Keratinocyte (primary cell): Measurements from ENCODE around the gene PRDM1. TPM values are rescaled to one million over a fixed set of nuclear protein-coding genes. Genes with fewer than 3 reads are reported as not detected.

Experiments
- DNase-seq: peaks from one replicate; pipeline ENCODE4 v3.0.0-alpha.2; 2011; ENCODE audit warnings: low read depth, missing footprints, low spot score
- FAIRE-seq: peaks from 2 replicates; lab custom pipeline; 2011; peaks lifted over from hg19 to GRCh38; lab: Jason Lieb, UNC
- H2AFZ ChIP-seq: 2 replicates; pipeline ENCODE4 v1.6.0; 2012; ENCODE audit warnings: low read length, control low read depth, inconsistent platforms; ENCODE audit not compliant: control insufficient read depth
- H3K27ac ChIP-seq: 2 replicates; pipeline ENCODE4 v1.5.1; 2011; ENCODE audit warnings: low read length; ENCODE audit not compliant: control insufficient read depth, insufficient read depth
- H3K27me3 ChIP-seq: 3 replicates; pipeline ENCODE4 v1.6.0; 2011; ENCODE audit warnings: low read length; ENCODE audit not compliant: control insufficient read depth, insufficient read depth; ENCODE audit errors: extremely low read depth
- H3K36me3 ChIP-seq, 2 experiments: 2 replicates in 1 of 2; 3 replicates in 1 of 2; pipeline ENCODE4 v1.5.1; 2011; ENCODE audit warnings: low read length in 2 of 2, mild to moderate bottlenecking in 1 of 2; ENCODE audit not compliant: control insufficient read depth in 2 of 2, insufficient read depth in 2 of 2; ENCODE audit errors: extremely low read depth in 1 of 2
- H3K4me1 ChIP-seq: 3 replicates; pipeline ENCODE4 v1.5.1; 2011; ENCODE audit warnings: low read length; ENCODE audit not compliant: control insufficient read depth, insufficient read depth; ENCODE audit errors: extremely low read depth
- H3K4me2 ChIP-seq: 3 replicates; pipeline ENCODE4 v1.6.0; 2011; ENCODE audit warnings: low read depth, low read length; ENCODE audit not compliant: control insufficient read depth, insufficient read depth; ENCODE audit errors: extremely low read depth
- H3K4me3 ChIP-seq, 3 experiments: fragments of 200-600 bp in 1 of 3; sonication (generic) in 1 of 3; 2 replicates in 2 of 3; 3 replicates in 1 of 3; pipeline ENCODE4 v1.5.1; 2011 to 2016; ENCODE audit warnings: low read length in 3 of 3, mild to moderate bottlenecking in 3 of 3, control low read depth in 2 of 3, inconsistent platforms in 1 of 3, low read depth in 1 of 3, mixed read lengths in 1 of 3, mixed run types in 1 of 3, moderate library complexity in 1 of 3; ENCODE audit not compliant: control insufficient read depth in 2 of 3, insufficient read depth in 2 of 3; ENCODE audit errors: extremely low read depth in 1 of 3
- H3K79me2 ChIP-seq: 2 replicates; pipeline ENCODE4 v1.6.0; 2012; ENCODE audit warnings: low read length; ENCODE audit not compliant: control insufficient read depth, insufficient read depth
- H3K9ac ChIP-seq: 3 replicates; pipeline ENCODE4 v1.6.0; 2011; ENCODE audit warnings: low read length; ENCODE audit not compliant: control insufficient read depth, insufficient read depth; ENCODE audit errors: extremely low read depth
- H3K9me1 ChIP-seq: 3 replicates; pipeline ENCODE4 v1.6.0; 2011; ENCODE audit warnings: low read length; ENCODE audit not compliant: control insufficient read depth, insufficient read depth; ENCODE audit errors: extremely low read depth
- H3K9me3 ChIP-seq: 2 replicates; pipeline ENCODE4 v1.5.1; 2012; ENCODE audit warnings: low read depth, low read length; ENCODE audit not compliant: control insufficient read depth
- H4K20me1 ChIP-seq: 3 replicates; pipeline ENCODE4 v1.6.0; 2011; ENCODE audit warnings: low read length; ENCODE audit not compliant: control insufficient read depth, insufficient read depth; ENCODE audit errors: extremely low read depth
- EZH2 ChIP-seq: IDR thresholded peaks from one replicate; pipeline ENCODE4 v1.6.1; 2012; ENCODE audit warnings: inconsistent platforms, mild to moderate bottlenecking, low read length, moderate library complexity
- dilution Hi-C: fragments of 300-500 bp; cut with MboI; formaldehyde crosslinking; loops from one replicate; pipeline ENCODE4 v1.7.0; 2020; ENCODE audit warnings: low sequenced_read_pairs; ENCODE audit not compliant: extremely low pct_ligation_motif_present
- polyA plus RNA-seq, 5 experiments: library from polyadenylated mRNA; depleted of rRNA in 3 of 5; stranded (reverse) in 3 of 5; stranded (forward) in 1 of 5; unstranded in 1 of 5; fragments of >200 nt; gene quantifications; 1 replicate in 1 of 5; 2 replicates in 3 of 5; 3 replicates in 1 of 5; pipeline versions ENCODE4 v1.2.1 to v1.2.3, GENCODE V29; 2011 to 2012; ENCODE audit warnings: missing spikeins in 2 of 5, low read depth in 1 of 5, low replicate concordance in 1 of 5
- TF ChIP-seq, protein P1 (sequence below), 3 experiments: IDR thresholded peaks in 1 of 3; conservative IDR thresholded peaks in 1 of 3; optimal IDR thresholded peaks in 1 of 3; 2 replicates in 2 of 3; 3 replicates in 1 of 3; pipeline versions ENCODE3 to v1.5.1; 2011; ENCODE audit warnings: low read length in 3 of 3, mild to moderate bottlenecking in 3 of 3, moderate library complexity in 2 of 3, control low read depth in 1 of 3, inconsistent platforms in 1 of 3; ENCODE audit not compliant: insufficient read depth in 2 of 3; ENCODE audit errors: extremely low read depth in 1 of 3

PRDM1 gene
- polyA plus RNA-seq, 1 donor (not counting 4 experiments of a cell fraction or from before 2014, with no cell fraction given): 6.7 TPM

DNA sequence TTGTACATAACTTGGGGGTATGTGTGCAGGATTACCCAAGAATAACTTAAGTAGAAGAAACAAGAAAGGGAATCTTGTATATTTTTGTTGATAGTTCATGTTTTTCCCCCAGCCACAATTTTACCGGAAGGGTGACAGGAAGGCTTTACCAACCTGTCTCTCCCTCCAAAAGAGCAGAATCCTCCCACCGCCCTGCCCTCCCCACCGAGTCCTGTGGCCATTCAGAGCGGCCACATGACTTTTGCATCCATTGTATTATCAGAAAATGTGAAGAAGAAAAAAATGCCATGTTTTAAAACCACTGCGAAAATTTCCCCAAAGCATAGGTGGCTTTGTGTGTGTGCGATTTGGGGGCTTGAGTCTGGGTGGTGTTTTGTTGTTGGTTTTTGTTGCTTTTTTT lies 22.0 kb downstream of the PRDM1 start:
- Histone ChIP-seq H3K4me3 (no peak overlapping the region), H3K4me1 (peaks cover 7% of the 10 kb centered on the region), H3K27ac (no peak overlapping the region), H2AFZ (no peak overlapping the region), H3K27me3 (no peaks in the 10 kb centered on the region), H3K9me3 (no peaks in the 10 kb centered on the region), H4K20me1 (no peaks in the 10 kb centered on the region), H3K4me2 (no peak overlapping the region), H3K36me3 (peaks cover 23 to 24% of the 10 kb centered on the region in 2 experiments), H3K79me2 (no peaks in the 10 kb centered on the region), H3K9ac (no peak overlapping the region), H3K9me1 (no peaks in the 10 kb centered on the region)
- no peak for TF ChIP-seq EZH2
- TF ChIP-seq, protein P1, sequence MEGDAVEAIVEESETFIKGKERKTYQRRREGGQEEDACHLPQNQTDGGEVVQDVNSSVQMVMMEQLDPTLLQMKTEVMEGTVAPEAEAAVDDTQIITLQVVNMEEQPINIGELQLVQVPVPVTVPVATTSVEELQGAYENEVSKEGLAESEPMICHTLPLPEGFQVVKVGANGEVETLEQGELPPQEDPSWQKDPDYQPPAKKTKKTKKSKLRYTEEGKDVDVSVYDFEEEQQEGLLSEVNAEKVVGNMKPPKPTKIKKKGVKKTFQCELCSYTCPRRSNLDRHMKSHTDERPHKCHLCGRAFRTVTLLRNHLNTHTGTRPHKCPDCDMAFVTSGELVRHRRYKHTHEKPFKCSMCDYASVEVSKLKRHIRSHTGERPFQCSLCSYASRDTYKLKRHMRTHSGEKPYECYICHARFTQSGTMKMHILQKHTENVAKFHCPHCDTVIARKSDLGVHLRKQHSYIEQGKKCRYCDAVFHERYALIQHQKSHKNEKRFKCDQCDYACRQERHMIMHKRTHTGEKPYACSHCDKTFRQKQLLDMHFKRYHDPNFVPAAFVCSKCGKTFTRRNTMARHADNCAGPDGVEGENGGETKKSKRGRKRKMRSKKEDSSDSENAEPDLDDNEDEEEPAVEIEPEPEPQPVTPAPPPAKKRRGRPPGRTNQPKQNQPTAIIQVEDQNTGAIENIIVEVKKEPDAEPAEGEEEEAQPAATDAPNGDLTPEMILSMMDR (optimal IDR thresholded peaks at IDR 0.05 in 1 of 3, IDR thresholded peaks at IDR 0.05 in 1 of 3, conservative IDR thresholded peaks at IDR 0.05 in 1 of 3; ENCODE audit: extremely low read depth in 1 of 3, insufficient read depth in 2 of 3, low read length in 3 of 3): no peak
- FAIRE-seq: no peak
- no peak for DNase-seq
- dilution Hi-C loops: no loop called here

- Histone ChIP-seq H3K9ac (no peak overlapping the region), H3K4me1 (peaks cover 5% of the 10 kb centered on the region), H3K9me3 (no peaks in the 10 kb centered on the region), H3K4me2 (no peak overlapping the region), H3K9me1 (no peaks in the 10 kb centered on the region), H3K36me3 (peaks cover 23 to 24% of the 10 kb centered on the region in 2 experiments), H3K27me3 (no peaks in the 10 kb centered on the region), H3K27ac (no peak overlapping the region), H3K4me3 (no peak overlapping the region), H3K79me2 (no peaks in the 10 kb centered on the region), H2AFZ (no peak overlapping the region), H4K20me1 (no peaks in the 10 kb centered on the region)
- FAIRE-seq (no peak), DNase-seq (no peak)
- dilution Hi-C loops: no loop called here
- TF ChIP-seq, protein P1 (optimal IDR thresholded peaks at IDR 0.05 in 1 of 3, IDR thresholded peaks at IDR 0.05 in 1 of 3, conservative IDR thresholded peaks at IDR 0.05 in 1 of 3; ENCODE audit: extremely low read depth in 1 of 3, insufficient read depth in 2 of 3, low read length in 3 of 3): no peak
- no peak for TF ChIP-seq EZH2
These were observed 22.9 kb downstream of the PRDM1 start for GRCh38 chr6:106109029-106109428.
